Measurements from ENCODE around the gene JADE2.
A peak's percentile ranks its signal among the peaks of the same experiment; 100 is the strongest.

Gene JADE2

DNA sequence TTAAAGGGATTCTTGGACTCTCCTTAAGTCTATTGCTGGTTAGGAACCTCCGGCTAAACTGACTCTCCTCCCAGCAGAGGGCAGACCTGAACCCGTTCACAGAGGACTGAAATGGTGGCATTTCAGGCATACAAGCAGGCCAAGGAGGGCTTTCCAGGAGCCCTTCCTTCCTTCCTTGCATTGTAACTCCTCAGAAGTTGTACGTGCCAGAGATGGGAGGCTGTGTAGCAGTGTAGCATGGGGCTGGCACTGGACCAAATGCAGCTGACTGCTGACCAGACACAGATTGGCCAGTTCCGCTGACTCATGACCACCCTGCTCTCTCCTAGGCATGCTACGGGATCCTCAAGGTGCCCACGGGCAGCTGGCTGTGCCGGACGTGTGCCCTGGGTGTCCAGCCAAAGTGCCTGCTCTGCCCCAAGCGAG lies 36.4 kb downstream of the JADE2 start:
- no peak overlapping the region for H2AFZ ChIP-seq (ENCODE audit: low read length)
- H3K36me3 ChIP-seq (ENCODE audit: insufficient read depth, low read length), result peaks cover 86% of the 10 kb centered on the region
- no peaks in the 10 kb centered on the region for H3F3A ChIP-seq (ENCODE audit: insufficient read depth, low read length)
- no peak overlapping the region for H3K9ac ChIP-seq (ENCODE audit: low read length)
- TF ChIP-seq EZH2 (IDR thresholded peaks at IDR 0.05; ENCODE audit: borderline replicate concordance, low read length), result no peak
- peak; percentile 51; the same call in 1 of the 2 replicates for TF ChIP-seq CTCF (IDR thresholded peaks at IDR 0.05; ENCODE audit: low read length)
- no peak overlapping the region for H3K4me3 ChIP-seq (ENCODE audit: low read depth, low read length, poor library complexity, severe bottlenecking)
- H3K4me1 ChIP-seq (ENCODE audit: insufficient read depth, low read length, severe bottlenecking), result no peaks in the 10 kb centered on the region
- no peaks in the 10 kb centered on the region for H4K20me1 ChIP-seq (ENCODE audit: insufficient read depth, low read length)
- H3K9me2 ChIP-seq (ENCODE audit: low read depth, low read length), result no peaks in the 10 kb centered on the region
- no peaks in the 10 kb centered on the region for H3K9me3 ChIP-seq (ENCODE audit: low read length)
- H3K27me3 ChIP-seq (ENCODE audit: insufficient read depth, low read length), result no peaks in the 10 kb centered on the region
- H3K4me2 ChIP-seq (ENCODE audit: low read length), result no peak overlapping the region
- H3K27ac ChIP-seq (ENCODE audit: low read depth, low read length, poor library complexity, severe bottlenecking), result no peak overlapping the region
- no peaks in the 10 kb centered on the region for H3K79me2 ChIP-seq (ENCODE audit: insufficient read depth, low read length)

DNA sequence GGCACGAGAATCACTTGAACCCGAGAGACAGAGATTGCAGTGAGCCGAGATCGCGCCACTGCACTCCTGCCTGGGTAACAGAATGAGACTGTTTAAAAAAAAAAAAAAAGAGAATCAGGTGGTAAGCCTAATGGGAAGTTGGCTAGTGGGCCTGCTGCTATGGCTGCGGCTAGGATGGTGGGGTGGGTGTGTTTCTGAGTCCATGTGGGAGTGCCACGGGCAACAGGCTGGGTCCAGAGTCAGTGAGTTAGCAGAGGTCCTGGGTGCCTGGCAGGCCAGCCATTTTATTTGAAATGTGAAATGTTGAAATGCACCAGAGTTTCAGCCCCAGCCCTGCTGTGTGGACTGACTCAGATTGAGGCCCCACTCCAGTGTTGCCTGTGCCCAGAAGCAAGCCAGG lies 37.8 kb downstream of the JADE2 start:
- Histone ChIP-seq H2AFZ (ENCODE audit: low read length) (no peak overlapping the region), H4K20me1 (ENCODE audit: insufficient read depth, low read length) (no peaks in the 10 kb centered on the region), H3K4me1 (ENCODE audit: insufficient read depth, low read length, severe bottlenecking) (no peaks in the 10 kb centered on the region), H3K4me2 (ENCODE audit: low read length) (no peak overlapping the region), H3K36me3 (ENCODE audit: insufficient read depth, low read length) (peaks cover 97% of the 10 kb centered on the region), H3K27ac (ENCODE audit: low read depth, low read length, poor library complexity, severe bottlenecking) (no peak overlapping the region), H3K9me3 (ENCODE audit: low read length) (no peaks in the 10 kb centered on the region), H3F3A (ENCODE audit: insufficient read depth, low read length) (no peaks in the 10 kb centered on the region), H3K27me3 (ENCODE audit: insufficient read depth, low read length) (no peaks in the 10 kb centered on the region), H3K9ac (ENCODE audit: low read length) (no peak overlapping the region), H3K9me2 (ENCODE audit: low read depth, low read length) (no peaks in the 10 kb centered on the region), H3K4me3 (ENCODE audit: low read depth, low read length, poor library complexity, severe bottlenecking) (no peak overlapping the region), H3K79me2 (ENCODE audit: insufficient read depth, low read length) (no peaks in the 10 kb centered on the region)
- TF ChIP-seq CTCF (IDR thresholded peaks at IDR 0.05; ENCODE audit: low read length), result no peak

DNA sequence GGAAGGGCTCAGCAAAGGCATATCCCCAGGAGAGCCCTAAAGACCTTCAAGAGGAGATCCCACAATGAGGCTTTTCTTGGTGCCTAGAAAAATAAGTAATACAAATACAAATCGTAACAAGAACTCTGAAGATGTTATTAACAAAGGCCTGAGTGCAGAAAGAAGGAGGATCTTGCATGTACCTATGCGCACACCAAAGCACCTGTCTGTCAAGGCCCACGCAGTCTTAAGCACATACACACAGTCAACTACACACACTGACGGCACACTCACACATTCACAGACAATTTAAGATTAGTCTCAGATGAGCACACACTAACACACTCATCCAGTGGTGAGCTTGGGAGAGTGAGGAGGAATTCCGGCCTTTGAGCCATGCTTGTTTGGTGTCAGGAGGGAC lies 38.5 kb downstream of the JADE2 start:
- Histone ChIP-seq H3K4me2 (ENCODE audit: low read length) (no peak overlapping the region), H3K9me2 (ENCODE audit: low read depth, low read length) (no peaks in the 10 kb centered on the region), H3K9ac (ENCODE audit: low read length) (no peak overlapping the region), H3K79me2 (ENCODE audit: insufficient read depth, low read length) (no peaks in the 10 kb centered on the region), H2AFZ (ENCODE audit: low read length) (no peak overlapping the region), H3K9me3 (ENCODE audit: low read length) (no peaks in the 10 kb centered on the region), H3K27ac (ENCODE audit: low read depth, low read length, poor library complexity, severe bottlenecking) (no peak overlapping the region), H3K27me3 (ENCODE audit: insufficient read depth, low read length) (no peaks in the 10 kb centered on the region), H4K20me1 (ENCODE audit: insufficient read depth, low read length) (no peaks in the 10 kb centered on the region), H3K4me3 (ENCODE audit: low read depth, low read length, poor library complexity, severe bottlenecking) (no peak overlapping the region), H3K36me3 (ENCODE audit: insufficient read depth, low read length) (peaks cover 98% of the 10 kb centered on the region), H3F3A (ENCODE audit: insufficient read depth, low read length) (no peaks in the 10 kb centered on the region), H3K4me1 (ENCODE audit: insufficient read depth, low read length, severe bottlenecking) (no peaks in the 10 kb centered on the region)
- TF ChIP-seq CTCF (IDR thresholded peaks at IDR 0.05; ENCODE audit: low read length), result no peak
- no peak for TF ChIP-seq EZH2 (IDR thresholded peaks at IDR 0.05; ENCODE audit: borderline replicate concordance, low read length)

Measured in OCI-LY1 (cell line).